HepG2 (cell line): ENCODE results near the gene CCSER2. TPM values are rescaled to one million over a fixed set of nuclear protein-coding genes. Genes with fewer than 3 reads are reported as not detected.

ENCODE experiments used
- ATAC-seq: fragments of 200-7000 bp; cut with Tn5 transposase; 3 replicates; pipeline ENCODE4 v1.9.1; 2020; ENCODE audit warnings: mild to moderate bottlenecking, moderate library complexity
- BruUV-seq: library from RNA; stranded (reverse); fragments of 400-500 nt; replicated peaks from 2 replicates; lab custom pipeline; 2021; lab: Mats Ljungman, UMichigan
- CTCF ChIA-PET: fragments of 300-600 bp; formaldehyde crosslinking; extraction: SDS; loops from one replicate; lab custom pipeline; 2021; ENCODE audit warnings: low total read pairs, inconsistent platforms, low intra/inter-chr PET ratio; lab: Yijun Ruan, JAX
- POLR2A ChIA-PET: fragments of 350-600 bp; sonication (Branson Sonifier 250); formaldehyde crosslinking; loops from one replicate; lab custom pipeline; 2020; ENCODE audit warnings: antibody characterized with exemption, inconsistent platforms; lab: Yijun Ruan, JAX
- DNase-seq: peaks from one replicate; pipeline ENCODE4 v3.0.0-alpha.2; 2015; ENCODE audit warnings: low spot score
- FAIRE-seq: peaks from 3 replicates; lab custom pipeline; 2011; peaks lifted over from hg19 to GRCh38; lab: Jason Lieb, UNC
- H2AFZ ChIP-seq: one replicate; pipeline ENCODE4 v1.6.1; 2011; ENCODE audit warnings: low read length, inconsistent platforms
- H3K27ac ChIP-seq: fragments of 300-600 bp; 3 replicates; pipeline ENCODE4 v1.8.0; 2011; ENCODE audit warnings: mixed run types, mild to moderate bottlenecking, mixed read lengths, low read length, inconsistent platforms; ENCODE audit not compliant: insufficient read depth; ENCODE audit errors: extremely low read length
- H3K27me3 ChIP-seq, 2 experiments: fragments of 200-600 bp in 1 of 2; 2 replicates in 1 of 2; 3 replicates in 1 of 2; pipeline versions ENCODE4 v1.6.0 to v1.8.0; 2011; ENCODE audit warnings: low read length in 2 of 2, mild to moderate bottlenecking in 2 of 2, moderate library complexity in 2 of 2, inconsistent platforms in 1 of 2; ENCODE audit not compliant: insufficient read depth in 2 of 2, control insufficient read depth in 1 of 2
- H3K36me3 ChIP-seq, 2 experiments: fragments of 200-600 bp in 1 of 2; replicated peaks in 1 of 2; 2 replicates in 1 of 2; 3 replicates in 1 of 2; pipeline versions ENCODE4 v1.5.1 to v1.8.0; 2011; ENCODE audit warnings: low read length in 2 of 2, inconsistent platforms in 1 of 2; ENCODE audit not compliant: insufficient read depth in 2 of 2, control insufficient read depth in 1 of 2
- H3K4me1 ChIP-seq: 2 replicates; pipeline ENCODE4 v1.5.1; 2012; ENCODE audit warnings: low read length, inconsistent platforms; ENCODE audit not compliant: insufficient read depth
- H3K4me2 ChIP-seq: 2 replicates; pipeline ENCODE4 v1.6.0; 2011; ENCODE audit warnings: low read depth, low read length, inconsistent platforms
- H3K4me3 ChIP-seq, 3 experiments: fragments of 200-600 bp in 1 of 3; sonication (generic), shearing (Covaris generic) in 1 of 3; replicated peaks in 1 of 3; 2 replicates each; pipeline ENCODE4 v1.5.1; 2011 to 2016; ENCODE audit warnings: low read length in 3 of 3, inconsistent platforms in 2 of 3, low read depth in 2 of 3, mild to moderate bottlenecking in 2 of 3, control low read depth in 1 of 3, mixed read lengths in 1 of 3; ENCODE audit not compliant: insufficient read depth in 1 of 3
- H3K79me2 ChIP-seq: one replicate; pipeline ENCODE4 v1.6.1; 2011; ENCODE audit warnings: low read length, inconsistent platforms; ENCODE audit not compliant: insufficient read depth
- H3K9ac ChIP-seq: 2 replicates; pipeline ENCODE4 v1.6.0; 2011; ENCODE audit warnings: mild to moderate bottlenecking, low read depth, low read length, inconsistent platforms; ENCODE audit not compliant: insufficient read depth
- H3K9me3 ChIP-seq: 2 replicates; pipeline ENCODE4 v1.5.1; 2012; ENCODE audit warnings: mild to moderate bottlenecking, low read length
- H4K20me1 ChIP-seq: 2 replicates; pipeline ENCODE4 v1.6.0; 2011; ENCODE audit warnings: inconsistent platforms, mild to moderate bottlenecking, low read length, moderate library complexity; ENCODE audit not compliant: insufficient read depth
- BORCS8-MEF2B ChIP-seq: sonication (generic); formaldehyde crosslinking; IDR thresholded peaks from 2 replicates; pipeline ENCODE4 v1.8.0; 2022; ENCODE audit warnings: mild to moderate bottlenecking, missing genetic modification reagents
- CHD4 ChIP-seq: fragments of 200-600 bp; sonication (generic); IDR thresholded peaks from 2 replicates; pipeline ENCODE4 v1.7.0; 2017; ENCODE audit warnings: mild to moderate bottlenecking, low read length, borderline replicate concordance
- HHEX ChIP-seq: IDR thresholded peaks from 2 replicates; pipeline ENCODE4 v1.6.1; 2016; ENCODE audit warnings: control low read depth
- MIXL1 ChIP-seq: IDR thresholded peaks from 2 replicates; pipeline ENCODE4 v1.6.1; 2016
- MYC ChIP-seq: sonication (generic); formaldehyde crosslinking; IDR thresholded peaks from 2 replicates; pipeline ENCODE4 v1.9.0; 2021; ENCODE audit warnings: missing genetic modification reagents, borderline replicate concordance
- NR2C2 ChIP-seq: sonication (generic); formaldehyde crosslinking; IDR thresholded peaks from 2 replicates; pipeline ENCODE4 v1.4.0; 2020; ENCODE audit warnings: missing genetic modification reagents, mild to moderate bottlenecking, moderate library complexity, borderline replicate concordance
- PCBP1 ChIP-seq: fragments of 200-400 bp; formaldehyde crosslinking; IDR thresholded peaks from 2 replicates; pipeline ENCODE4 v1.6.1; 2017; ENCODE audit warnings: mild to moderate bottlenecking, low read depth, low read length, borderline replicate concordance
- POGZ ChIP-seq: sonication (generic); formaldehyde crosslinking; IDR thresholded peaks from 2 replicates; pipeline ENCODE4 v1.4.0; 2020; ENCODE audit warnings: mild to moderate bottlenecking, missing genetic modification reagents
- SRF ChIP-seq: IDR thresholded peaks from 2 replicates; pipeline ENCODE4 v1.6.1; 2011; ENCODE audit warnings: mild to moderate bottlenecking, low read depth, low read length, moderate library complexity
- SUZ12 ChIP-seq: fragments of 150-350 bp; IDR thresholded peaks from 2 replicates; pipeline ENCODE4 v1.6.1; 2014; ENCODE audit warnings: low read depth, low read length
- TAF1 ChIP-seq: sonication (generic); formaldehyde crosslinking; IDR thresholded peaks from 2 replicates; pipeline ENCODE4 v1.4.0; 2020; ENCODE audit warnings: missing genetic modification reagents
- TGIF2 ChIP-seq: IDR thresholded peaks from 2 replicates; pipeline ENCODE4 v1.6.1; 2016; ENCODE audit warnings: control low read depth, missing compliant biosample characterization
- ZFP62 ChIP-seq: sonication (generic); formaldehyde crosslinking; IDR thresholded peaks from 2 replicates; pipeline ENCODE4 v1.4.0; 2020; ENCODE audit warnings: missing genetic modification reagents
- ZNF431 ChIP-seq: sonication (generic); formaldehyde crosslinking; IDR thresholded peaks from 2 replicates; pipeline ENCODE4 v1.9.0; 2022; ENCODE audit warnings: missing genetic modification reagents, low read depth, mild to moderate bottlenecking, borderline replicate concordance
- ZNF563 ChIP-seq: sonication (generic); formaldehyde crosslinking; IDR thresholded peaks from 2 replicates; pipeline ENCODE4 v1.8.0; 2022; ENCODE audit warnings: mild to moderate bottlenecking, moderate library complexity, missing genetic modification reagents
- WGBS: methylation state at CpG from one replicate; pipeline ENCODE4 v1.1.6; 2017; ENCODE audit warnings: low lambda C conversion rate; 5-methylcytosine and 5-hydroxymethylcytosine counted together
- in situ Hi-C: cut with HindIII; loops from 2 replicates; pipeline ENCODE4 v1.10.0; 2017; ENCODE audit warnings: low pct_unique_long_range_greater_than_20kb; ENCODE audit not compliant: extremely low pct_ligation_motif_present
- intact Hi-C: fragments of 100-400 bp; cut with micrococcal nuclease; formaldehyde crosslinking; loops from one replicate; pipeline ENCODE4 v1.10.0; 2022; ENCODE audit not compliant: unreplicated experiment
- polyA plus RNA-seq, 8 experiments: library from polyadenylated mRNA; depleted of rRNA in 3 of 8; stranded (reverse) in 7 of 8; unstranded in 1 of 8; fragments of >200 nt; fragmentation: Illumina TruSeq in 4 of 8; extraction: Trizol in 4 of 8; gene quantifications; 2 replicates each; pipeline versions ENCODE4 v1.2.1 to v1.2.3, GENCODE V29; 2011 to 2016; ENCODE audit warnings: low read depth in 4 of 8, missing spikeins in 1 of 8, mixed read lengths in 1 of 8; ENCODE audit not compliant: insufficient read depth in 1 of 8
- total RNA-seq, 5 experiments: library from RNA; depleted of rRNA; stranded (reverse); fragments of >200 nt; fragmentation: Illumina TruSeq; extraction: Trizol; gene quantifications; 2 replicates each; pipeline ENCODE4 v1.2.3, GENCODE V29; 2016; ENCODE audit warnings: low read depth in 1 of 5
- TF ChIP-seq, protein P1 (sequence below): sonication (generic); formaldehyde crosslinking; conservative IDR thresholded peaks from 2 replicates; pipeline ENCODE4 v1.4.0; 2020; ENCODE audit warnings: missing genetic modification reagents
- TF ChIP-seq, protein P2 (sequence below): IDR thresholded peaks from 2 replicates; pipeline ENCODE4 v1.6.1; 2016; ENCODE audit warnings: missing genetic modification reagents, missing compliant biosample characterization
- TF ChIP-seq, protein P3 (sequence below): sonication (generic); formaldehyde crosslinking; IDR thresholded peaks from 2 replicates; pipeline ENCODE4 v1.4.0; 2020; ENCODE audit warnings: missing genetic modification reagents

Gene CCSER2
- total and polyA plus RNA-seq, 2 of the 13 experiments (the other 11 are each of a cell fraction or from before 2014, with no cell fraction given): 13.3 to 17.2 TPM

DNA sequence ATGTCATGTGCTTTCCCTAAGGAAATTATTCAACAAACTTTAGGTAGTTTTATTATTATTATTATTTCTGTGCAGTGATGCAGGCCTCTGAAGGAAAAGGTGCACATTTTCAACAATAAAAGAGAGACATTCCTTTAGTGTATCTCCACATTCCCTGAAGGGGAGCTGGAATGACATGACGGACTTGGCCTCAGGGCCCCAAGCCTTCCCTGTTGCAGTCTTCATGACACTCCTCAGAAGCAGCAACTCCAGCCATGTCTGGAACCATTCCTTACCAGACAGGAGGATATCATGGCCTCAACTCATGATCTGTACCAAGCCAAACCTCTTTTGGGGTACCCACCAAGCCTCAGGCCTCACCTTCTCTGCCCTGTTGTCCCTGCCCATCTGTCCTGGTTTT lies 35.2 kb upstream of the CCSER2 start (continued):
- TF ChIP-seq, protein P1, sequence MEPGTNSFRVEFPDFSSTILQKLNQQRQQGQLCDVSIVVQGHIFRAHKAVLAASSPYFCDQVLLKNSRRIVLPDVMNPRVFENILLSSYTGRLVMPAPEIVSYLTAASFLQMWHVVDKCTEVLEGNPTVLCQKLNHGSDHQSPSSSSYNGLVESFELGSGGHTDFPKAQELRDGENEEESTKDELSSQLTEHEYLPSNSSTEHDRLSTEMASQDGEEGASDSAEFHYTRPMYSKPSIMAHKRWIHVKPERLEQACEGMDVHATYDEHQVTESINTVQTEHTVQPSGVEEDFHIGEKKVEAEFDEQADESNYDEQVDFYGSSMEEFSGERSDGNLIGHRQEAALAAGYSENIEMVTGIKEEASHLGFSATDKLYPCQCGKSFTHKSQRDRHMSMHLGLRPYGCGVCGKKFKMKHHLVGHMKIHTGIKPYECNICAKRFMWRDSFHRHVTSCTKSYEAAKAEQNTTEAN (CRISPR knock-in tag): no peak
- TF ChIP-seq MIXL1 (CRISPR knock-in tag): no peak

DNA sequence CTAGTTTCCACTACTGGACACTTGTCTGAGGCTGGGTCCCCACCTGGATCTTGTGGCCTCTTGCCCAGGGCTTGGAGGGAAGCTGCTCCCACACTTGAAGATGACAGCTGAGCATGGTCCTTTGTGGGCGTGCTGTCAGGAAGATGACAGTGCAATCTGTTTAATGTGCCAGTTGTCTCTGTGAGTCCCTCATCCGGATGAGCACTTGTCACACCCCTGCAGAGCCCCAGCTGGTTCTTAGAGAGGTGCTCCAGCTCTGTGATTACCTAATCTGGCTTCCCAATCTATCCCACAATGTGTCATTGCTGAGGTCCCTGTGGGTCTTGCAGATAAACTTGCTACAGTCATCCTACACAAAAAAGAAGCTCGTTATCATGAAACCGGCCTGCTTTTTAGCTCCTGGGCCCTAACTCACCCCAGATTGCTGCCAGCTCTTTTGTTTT lies 34.8 kb upstream of the CCSER2 start:
- ATAC-seq (no peak), FAIRE-seq (no peak), DNase-seq (no peak)
- H3K4me2 ChIP-seq: no peak overlapping the region
- no peak overlapping the region for H3K9ac ChIP-seq
- BruUV-seq: no TSS peak
- H3K4me3 ChIP-seq: no peak overlapping the region
- TF ChIP-seq NR2C2: no peak
- no peak for TF ChIP-seq SUZ12
- no peak for TF ChIP-seq POGZ (CRISPR knock-in tag)
- no peak for TF ChIP-seq ZFP62 (CRISPR knock-in tag)
- TF ChIP-seq HHEX (CRISPR knock-in tag): no peak
- no peak for TF ChIP-seq ZNF431 (CRISPR knock-in tag)
- TF ChIP-seq, protein P2, sequence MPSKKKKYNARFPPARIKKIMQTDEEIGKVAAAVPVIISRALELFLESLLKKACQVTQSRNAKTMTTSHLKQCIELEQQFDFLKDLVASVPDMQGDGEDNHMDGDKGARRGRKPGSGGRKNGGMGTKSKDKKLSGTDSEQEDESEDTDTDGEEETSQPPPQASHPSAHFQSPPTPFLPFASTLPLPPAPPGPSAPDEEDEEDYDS: no peak
- no peak for TF ChIP-seq MYC (CRISPR knock-in tag)
- no peak for TF ChIP-seq SRF
- no peak for TF ChIP-seq TGIF2 (CRISPR knock-in tag)
- TF ChIP-seq BORCS8-MEF2B (CRISPR knock-in tag): no peak
- TF ChIP-seq TAF1 (CRISPR knock-in tag): no peak
- TF ChIP-seq PCBP1: no peak
- TF ChIP-seq, protein P3, sequence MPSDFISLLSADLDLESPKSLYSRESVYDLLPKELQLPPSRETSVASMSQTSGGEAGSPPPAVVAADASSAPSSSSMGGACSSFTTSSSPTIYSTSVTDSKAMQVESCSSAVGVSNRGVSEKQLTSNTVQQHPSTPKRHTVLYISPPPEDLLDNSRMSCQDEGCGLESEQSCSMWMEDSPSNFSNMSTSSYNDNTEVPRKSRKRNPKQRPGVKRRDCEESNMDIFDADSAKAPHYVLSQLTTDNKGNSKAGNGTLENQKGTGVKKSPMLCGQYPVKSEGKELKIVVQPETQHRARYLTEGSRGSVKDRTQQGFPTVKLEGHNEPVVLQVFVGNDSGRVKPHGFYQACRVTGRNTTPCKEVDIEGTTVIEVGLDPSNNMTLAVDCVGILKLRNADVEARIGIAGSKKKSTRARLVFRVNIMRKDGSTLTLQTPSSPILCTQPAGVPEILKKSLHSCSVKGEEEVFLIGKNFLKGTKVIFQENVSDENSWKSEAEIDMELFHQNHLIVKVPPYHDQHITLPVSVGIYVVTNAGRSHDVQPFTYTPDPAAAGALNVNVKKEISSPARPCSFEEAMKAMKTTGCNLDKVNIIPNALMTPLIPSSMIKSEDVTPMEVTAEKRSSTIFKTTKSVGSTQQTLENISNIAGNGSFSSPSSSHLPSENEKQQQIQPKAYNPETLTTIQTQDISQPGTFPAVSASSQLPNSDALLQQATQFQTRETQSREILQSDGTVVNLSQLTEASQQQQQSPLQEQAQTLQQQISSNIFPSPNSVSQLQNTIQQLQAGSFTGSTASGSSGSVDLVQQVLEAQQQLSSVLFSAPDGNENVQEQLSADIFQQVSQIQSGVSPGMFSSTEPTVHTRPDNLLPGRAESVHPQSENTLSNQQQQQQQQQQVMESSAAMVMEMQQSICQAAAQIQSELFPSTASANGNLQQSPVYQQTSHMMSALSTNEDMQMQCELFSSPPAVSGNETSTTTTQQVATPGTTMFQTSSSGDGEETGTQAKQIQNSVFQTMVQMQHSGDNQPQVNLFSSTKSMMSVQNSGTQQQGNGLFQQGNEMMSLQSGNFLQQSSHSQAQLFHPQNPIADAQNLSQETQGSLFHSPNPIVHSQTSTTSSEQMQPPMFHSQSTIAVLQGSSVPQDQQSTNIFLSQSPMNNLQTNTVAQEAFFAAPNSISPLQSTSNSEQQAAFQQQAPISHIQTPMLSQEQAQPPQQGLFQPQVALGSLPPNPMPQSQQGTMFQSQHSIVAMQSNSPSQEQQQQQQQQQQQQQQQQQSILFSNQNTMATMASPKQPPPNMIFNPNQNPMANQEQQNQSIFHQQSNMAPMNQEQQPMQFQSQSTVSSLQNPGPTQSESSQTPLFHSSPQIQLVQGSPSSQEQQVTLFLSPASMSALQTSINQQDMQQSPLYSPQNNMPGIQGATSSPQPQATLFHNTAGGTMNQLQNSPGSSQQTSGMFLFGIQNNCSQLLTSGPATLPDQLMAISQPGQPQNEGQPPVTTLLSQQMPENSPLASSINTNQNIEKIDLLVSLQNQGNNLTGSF (CRISPR knock-in tag): no peak
- TF ChIP-seq ZNF563 (CRISPR knock-in tag): no peak
- no peak for TF ChIP-seq CHD4
- no peaks in the 10 kb centered on the region for H3K79me2 ChIP-seq
- H2AFZ ChIP-seq: no peak overlapping the region
- intact Hi-C loops: no loop called here
- no peak overlapping the region for H3K27ac ChIP-seq
- ChIA-PET POLR2A (no interaction called here), CTCF (no interaction called here)
- H3K27me3 ChIP-seq: peaks cover 0 to 17% of the 10 kb centered on the region in 2 experiments; a peak in 2 of 5 replicates
- in situ Hi-C loops: no loop called here
- H3K36me3 ChIP-seq: no peaks in the 10 kb centered on the region
- H3K9me3 ChIP-seq: no peaks in the 10 kb centered on the region
- H3K4me1 ChIP-seq: no peaks in the 10 kb centered on the region
- 15% methylated on average over 3 of the region's 4 CpGs for WGBS
- no peaks in the 10 kb centered on the region for H4K20me1 ChIP-seq
